Cerebellar nuclear complex (tissue), 1 donor: ENCODE measurements around the gene NTHL1.
"Not testable (repeated sequence)": the region's sequence is repeated elsewhere in the genome, so short reads cannot be mapped to it uniquely, and the experiment has no call there.

Source experiments
- DNase-seq, 2 experiments: peaks; one replicate each; lab custom pipeline; 2025; lab: John Stamatoyannopoulos, UW

NTHL1 gene

GRCh38 chr16:2040787-2041522, 6.7 kb downstream of the NTHL1 start:
- peak in 1 of 2 experiments; percentile 15 for DNase-seq

GRCh38 chr16:2040041-2040786, 7.4 kb downstream of the NTHL1 start:
- no peak for DNase-seq

GRCh38 chr16:2039274-2040031, 8.2 kb downstream of the NTHL1 start:
- no peak for DNase-seq

- DNase-seq = no peak
These were observed 9.0 kb downstream of the NTHL1 start for GRCh38 chr16:2038382-2039231.

GRCh38 chr16:2037647-2038381, 9.8 kb downstream of the NTHL1 start:
- no peak for DNase-seq

GRCh38 chr16:2037115-2037514, 10.5 kb downstream of the NTHL1 start:
- no peak for DNase-seq

GRCh38 chr16:2036200-2036966, 11.3 kb downstream of the NTHL1 start:
- no peak for DNase-seq

- no peak for DNase-seq
These were observed 12.0 kb downstream of the NTHL1 start for GRCh38 chr16:2035431-2036199.

- DNase-seq = no peak
These were observed 12.8 kb downstream of the NTHL1 start for GRCh38 chr16:2034696-2035430.

- not testable (repeated sequence) for DNase-seq
These were observed 13.5 kb downstream of the NTHL1 start for GRCh38 chr16:2033909-2034695.

- no peak for DNase-seq
These were observed 14.4 kb downstream of the NTHL1 start for GRCh38 chr16:2033057-2033908.

- DNase-seq = no peak
These were observed 15.2 kb downstream of the NTHL1 start for GRCh38 chr16:2032285-2033056.

- no peak for DNase-seq
These were observed 16.5 kb downstream of the NTHL1 start for GRCh38 chr16:2031081-2031577.

- DNase-seq = no peak
These were observed 17.6 kb downstream of the NTHL1 start for GRCh38 chr16:2030036-2030435.

GRCh38 chr16:2029350-2029749, 18.3 kb downstream of the NTHL1 start:
- no peak for DNase-seq

GRCh38 chr16:2028620-2029220, 18.9 kb downstream of the NTHL1 start:
- DNase-seq = no peak
